Peyer's patch (tissue), 4 donors: Measurements from ENCODE around the gene MAP3K19. TPM values are rescaled to one million over a fixed set of nuclear protein-coding genes. Genes with fewer than 3 reads are reported as not detected.

Source experiments
- DNase-seq, 3 donors: peaks; one replicate each; pipeline ENCODE4 v3.0.0-alpha.2; 2017 to 2019
- H3K27ac ChIP-seq, 4 donors: fragments of 200-600 bp; sonication (generic); one replicate each; pipeline ENCODE4 v1.5.1; 2016 to 2019
- H3K27me3 ChIP-seq, 2 donors: fragments of 200-600 bp; sonication (generic); one replicate each; pipeline ENCODE4 v1.5.1; 2019
- H3K36me3 ChIP-seq, 3 donors: fragments of 200-600 bp; sonication (generic); one replicate each; pipeline ENCODE4 v1.5.1; 2016 to 2019
- H3K4me1 ChIP-seq, 4 donors: fragments of 200-600 bp; sonication (generic); one replicate each; pipeline ENCODE4 v1.5.1; 2016 to 2019
- H3K4me3 ChIP-seq, 4 donors: fragments of 200-600 bp; sonication (generic); 1 replicate in 3 of 4; 2 replicates in 1 of 4; pipeline ENCODE4 v1.5.1; 2016 to 2019; ENCODE audit warnings: mild to moderate bottlenecking in 1 of 4
- H3K9me3 ChIP-seq, 4 donors: fragments of 200-600 bp; sonication (generic); one replicate each; pipeline ENCODE4 v1.5.1; 2016 to 2019; ENCODE audit warnings: mild to moderate bottlenecking in 1 of 4
- CTCF ChIP-seq, 6 experiments: fragments of 450-650 bp in 4 of 6; fragments of 200-600 bp in 2 of 6; sonication (generic) in 1 of 6; IDR thresholded peaks; one replicate each; pipeline ENCODE4 v1.5.1; 2017 to 2019; ENCODE audit warnings: antibody characterized with exemption in 6 of 6, mild to moderate bottlenecking in 3 of 6, moderate library complexity in 1 of 6
- POLR2A ChIP-seq, 2 donors: fragments of 450-650 bp; IDR thresholded peaks; one replicate each; pipeline ENCODE4 v1.5.1; 2017; ENCODE audit warnings: antibody characterized with exemption in 2 of 2, mild to moderate bottlenecking in 2 of 2, moderate library complexity in 2 of 2
- total RNA-seq, 4 donors: library from RNA; depleted of rRNA; stranded (reverse); fragments of >200 nt; gene quantifications; one replicate each; pipeline ENCODE4 v1.1.0, GENCODE V29; 2016

The MAP3K19 gene
- total RNA-seq, 4 donors from 2014 or later: not detected

- no peak overlapping the region for H3K27ac ChIP-seq
- TF ChIP-seq CTCF (IDR thresholded peaks at IDR 0.05) (no peak), POLR2A (IDR thresholded peaks at IDR 0.05) (no peak)
- no peak overlapping the region for H3K4me3 ChIP-seq
- H3K27me3 ChIP-seq: no peaks in the 10 kb centered on the region
- no peak for DNase-seq
- peaks cover 0 to 4% (median 0%) of the 10 kb centered on the region in 3 donors for H3K36me3 ChIP-seq
- H3K9me3 ChIP-seq: peaks cover 0 to 4% (median 0%) of the 10 kb centered on the region in 4 donors
- H3K4me1 ChIP-seq: no peaks in the 10 kb centered on the region
These were observed 29.3 kb upstream of the MAP3K19 start for GRCh38 chr2:135076556-135076955.

- Histone ChIP-seq H3K4me3 (no peak overlapping the region), H3K36me3 (peaks cover 0 to 6% (median 0%) of the 10 kb centered on the region in 3 donors), H3K4me1 (no peaks in the 10 kb centered on the region), H3K27me3 (no peaks in the 10 kb centered on the region), H3K9me3 (peaks cover 0 to 4% (median 0%) of the 10 kb centered on the region in 4 donors), H3K27ac (peak overlapping the region in 1 of 4 donors; percentile 25)
- no peak for DNase-seq
- no peak for TF ChIP-seq CTCF (IDR thresholded peaks at IDR 0.05)
- TF ChIP-seq POLR2A (IDR thresholded peaks at IDR 0.05): no peak
These were observed 27.0 kb upstream of the MAP3K19 start for GRCh38 chr2:135074216-135074615.

- no peak for TF ChIP-seq CTCF (IDR thresholded peaks at IDR 0.05)
- no peak for TF ChIP-seq POLR2A (IDR thresholded peaks at IDR 0.05)
- H3K4me3 ChIP-seq: no peak overlapping the region
- no peaks in the 10 kb centered on the region for H3K4me1 ChIP-seq
- no peak overlapping the region for H3K27ac ChIP-seq
- peaks cover 0 to 6% (median 0%) of the 10 kb centered on the region in 3 donors for H3K36me3 ChIP-seq
- no peak for DNase-seq
- peaks cover 0 to 4% (median 0%) of the 10 kb centered on the region in 4 donors for H3K9me3 ChIP-seq
- no peaks in the 10 kb centered on the region for H3K27me3 ChIP-seq
These were observed 25.1 kb upstream of the MAP3K19 start for GRCh38 chr2:135072125-135072997.

- TF ChIP-seq POLR2A (IDR thresholded peaks at IDR 0.05) (no peak), CTCF (IDR thresholded peaks at IDR 0.05) (no peak)
- no peak for DNase-seq
- no peak overlapping the region for H3K4me3 ChIP-seq
- H3K27ac ChIP-seq: no peak overlapping the region
- H3K36me3 ChIP-seq: peaks cover 0 to 4% (median 0%) of the 10 kb centered on the region in 3 donors
- peaks cover 0 to 1% (median 0%) of the 10 kb centered on the region in 4 donors for H3K9me3 ChIP-seq
- H3K27me3 ChIP-seq: no peaks in the 10 kb centered on the region
- H3K4me1 ChIP-seq: no peaks in the 10 kb centered on the region
These were observed 19.5 kb upstream of the MAP3K19 start for GRCh38 chr2:135066710-135067109.

GRCh38 chr2:135064149-135064548 lies 16.9 kb upstream of the MAP3K19 start:
- Histone ChIP-seq H3K27me3 (no peaks in the 10 kb centered on the region), H3K4me1 (no peaks in the 10 kb centered on the region), H3K27ac (no peak overlapping the region), H3K36me3 (peaks cover 0 to 16% (median 0%) of the 10 kb centered on the region in 3 donors), H3K9me3 (no peaks in the 10 kb centered on the region), H3K4me3 (no peak overlapping the region)
- no peak for TF ChIP-seq CTCF (IDR thresholded peaks at IDR 0.05)
- TF ChIP-seq POLR2A (IDR thresholded peaks at IDR 0.05): no peak
- DNase-seq: no peak
